Activated B cell treated with CpG ODN at 0.5 μM for 24 hours (primary cell): ENCODE measurements around the gene GABBR2. TPM values are rescaled to one million over a fixed set of nuclear protein-coding genes. Genes with fewer than 3 reads are reported as not detected.

Source experiments
- ATAC-seq: fragments of 200-7000 bp; cut with Tn5 transposase; one replicate; pipeline ENCODE4 v1.10.0; 2021; ENCODE audit warnings: low read depth, mild to moderate bottlenecking, moderate library complexity
- CTCF ChIA-PET: fragments of 350-600 bp; sonication (Branson Sonifier 250); formaldehyde crosslinking; loops from one replicate; lab custom pipeline; 2021; ENCODE audit warnings: antibody characterized with exemption; lab: Charles Lee
- POLR2A ChIA-PET: fragments of 350-600 bp; sonication (Branson Sonifier 250); formaldehyde crosslinking; loops from one replicate; lab custom pipeline; 2021; ENCODE audit warnings: antibody characterized with exemption; lab: Charles Lee
- DNase-seq: peaks from one replicate; pipeline ENCODE4 v3.0.0; 2022
- H3K27ac Mint-ChIP-seq: one replicate; pipeline ENCODE4 v1.8.0; 2020; ENCODE audit warnings: mixed read lengths
- H3K27me3 Mint-ChIP-seq: one replicate; pipeline ENCODE4 v1.8.0; 2021; ENCODE audit warnings: mixed read lengths
- H3K36me3 Mint-ChIP-seq: one replicate; pipeline ENCODE4 v1.8.0; 2021; ENCODE audit warnings: low read depth, mixed read lengths
- H3K4me1 Mint-ChIP-seq: one replicate; pipeline ENCODE4 v1.8.0; 2021; ENCODE audit warnings: mixed read lengths
- H3K4me3 Mint-ChIP-seq: one replicate; pipeline ENCODE4 v1.8.0; 2020; ENCODE audit warnings: mild to moderate bottlenecking, mixed read lengths
- H3K9me3 Mint-ChIP-seq: one replicate; pipeline ENCODE4 v1.8.0; 2020; ENCODE audit warnings: mixed read lengths
- intact Hi-C: fragments of 100-400 bp; cut with micrococcal nuclease; formaldehyde crosslinking; loops from one replicate; pipeline ENCODE4 v1.15.1; 2024
- total RNA-seq: library from RNA; stranded (reverse); gene quantifications from 2 replicates; pipeline ENCODE4 v1.2.3, GENCODE V29; 2022
- TF ChIP-seq, protein P1 (sequence below): fragments of 200-600 bp; IDR thresholded peaks from one replicate; pipeline ENCODE4 v1.8.0; 2022; ENCODE audit warnings: antibody characterized with exemption, mild to moderate bottlenecking

GABBR2 gene
- total RNA-seq, 1 donor from 2014 or later = not detected

DNA sequence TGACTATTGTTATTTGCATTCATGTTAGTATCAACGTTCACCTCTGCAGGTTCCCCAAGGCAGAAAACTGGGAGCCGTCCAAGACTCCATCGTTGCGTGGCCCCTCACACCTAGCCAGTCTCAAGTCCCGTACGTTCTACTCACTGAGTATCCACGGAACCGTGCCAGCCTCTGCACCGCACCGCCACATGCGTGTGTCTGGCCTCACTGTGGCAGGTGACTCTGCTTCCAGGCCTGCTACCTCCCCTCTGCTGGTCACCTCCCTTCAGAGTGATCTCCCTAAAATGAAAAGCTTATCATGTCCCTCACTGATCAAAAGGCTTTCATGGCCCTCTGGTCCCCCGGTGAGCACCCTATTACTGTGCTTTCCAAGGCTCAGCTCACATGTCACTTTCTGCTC lies 108.1 kb downstream of the GABBR2 start:
- H3K9me3 Mint-ChIP-seq = no peaks in the 10 kb centered on the region
- ChIA-PET POLR2A (no interaction called here), CTCF (no interaction called here)
- intact Hi-C loops = no loop called here
- no peak overlapping the region for H3K4me3 Mint-ChIP-seq
- TF ChIP-seq, protein P1, sequence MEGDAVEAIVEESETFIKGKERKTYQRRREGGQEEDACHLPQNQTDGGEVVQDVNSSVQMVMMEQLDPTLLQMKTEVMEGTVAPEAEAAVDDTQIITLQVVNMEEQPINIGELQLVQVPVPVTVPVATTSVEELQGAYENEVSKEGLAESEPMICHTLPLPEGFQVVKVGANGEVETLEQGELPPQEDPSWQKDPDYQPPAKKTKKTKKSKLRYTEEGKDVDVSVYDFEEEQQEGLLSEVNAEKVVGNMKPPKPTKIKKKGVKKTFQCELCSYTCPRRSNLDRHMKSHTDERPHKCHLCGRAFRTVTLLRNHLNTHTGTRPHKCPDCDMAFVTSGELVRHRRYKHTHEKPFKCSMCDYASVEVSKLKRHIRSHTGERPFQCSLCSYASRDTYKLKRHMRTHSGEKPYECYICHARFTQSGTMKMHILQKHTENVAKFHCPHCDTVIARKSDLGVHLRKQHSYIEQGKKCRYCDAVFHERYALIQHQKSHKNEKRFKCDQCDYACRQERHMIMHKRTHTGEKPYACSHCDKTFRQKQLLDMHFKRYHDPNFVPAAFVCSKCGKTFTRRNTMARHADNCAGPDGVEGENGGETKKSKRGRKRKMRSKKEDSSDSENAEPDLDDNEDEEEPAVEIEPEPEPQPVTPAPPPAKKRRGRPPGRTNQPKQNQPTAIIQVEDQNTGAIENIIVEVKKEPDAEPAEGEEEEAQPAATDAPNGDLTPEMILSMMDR = no peak
- no peak overlapping the region for H3K27ac Mint-ChIP-seq
- H3K27me3 Mint-ChIP-seq = no peaks in the 10 kb centered on the region
- H3K4me1 Mint-ChIP-seq = no peaks in the 10 kb centered on the region
- no peak for ATAC-seq
- H3K36me3 Mint-ChIP-seq = no peaks in the 10 kb centered on the region
- no peak for DNase-seq

DNA sequence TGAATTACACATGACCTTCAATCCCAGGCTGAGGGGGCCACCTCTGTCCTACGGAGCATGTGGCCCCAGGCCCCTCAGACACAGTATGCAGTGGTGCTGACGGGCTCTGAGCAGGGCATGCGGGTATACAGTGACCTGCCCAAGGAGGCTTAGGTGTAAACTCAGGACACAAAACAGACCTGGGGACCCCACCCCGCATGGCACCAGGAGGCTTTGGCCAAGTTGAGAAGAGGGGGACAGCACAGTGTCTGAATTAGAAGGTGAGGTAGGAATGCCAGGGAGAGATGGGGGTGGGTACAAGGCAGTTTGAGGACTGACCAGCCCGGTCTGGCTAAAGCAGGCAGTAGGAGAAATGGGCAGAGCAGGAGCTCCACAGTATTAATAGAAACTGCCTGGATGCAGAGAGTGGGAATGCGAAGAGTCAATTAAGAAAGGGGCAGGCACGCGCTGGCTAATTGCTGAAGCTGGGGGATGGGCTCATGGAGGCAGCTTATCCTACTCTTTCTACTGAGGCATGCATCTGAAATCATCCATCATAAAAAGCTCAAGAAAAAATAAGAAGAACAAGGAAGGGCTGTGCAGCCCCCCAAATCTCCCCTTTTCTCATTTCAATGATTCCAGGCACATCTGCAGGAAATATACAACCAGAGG lies 109.0 kb downstream of the GABBR2 start:
- TF ChIP-seq, protein P1 = no peak
- CTCF ChIA-PET = no interaction called here
- ATAC-seq (no peak), DNase-seq (no peak)
- intact Hi-C loops = no loop called here
- POLR2A ChIA-PET = no interaction called here
- H3K4me3 Mint-ChIP-seq = no peak overlapping the region
- no peaks in the 10 kb centered on the region for H3K36me3 Mint-ChIP-seq
- H3K4me1 Mint-ChIP-seq = no peaks in the 10 kb centered on the region
- H3K27ac Mint-ChIP-seq = no peak overlapping the region
- H3K9me3 Mint-ChIP-seq = no peaks in the 10 kb centered on the region
- no peaks in the 10 kb centered on the region for H3K27me3 Mint-ChIP-seq

DNA sequence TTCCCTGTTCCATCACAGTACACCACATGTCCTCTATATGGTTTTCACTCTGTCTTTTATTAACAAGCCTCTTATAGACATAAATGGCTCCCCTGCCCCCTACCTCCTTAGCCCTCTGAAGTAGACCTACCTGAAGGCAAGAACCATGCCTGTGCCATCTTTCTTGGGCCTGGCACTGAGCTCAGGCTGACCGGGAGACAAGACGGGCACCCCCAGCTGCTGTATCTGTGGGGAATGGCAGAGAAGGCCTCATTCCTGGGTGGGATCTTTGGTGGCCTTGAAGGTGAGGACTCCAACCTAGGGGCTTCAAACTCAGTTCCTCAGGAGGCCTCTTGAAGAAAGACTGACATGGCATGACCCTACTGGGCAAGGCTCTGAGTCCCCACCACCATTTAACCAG lies 109.9 kb downstream of the GABBR2 start:
- POLR2A ChIA-PET = no interaction called here
- Mint-ChIP-seq H3K4me3 (no peak overlapping the region), H3K4me1 (no peaks in the 10 kb centered on the region), H3K27me3 (no peaks in the 10 kb centered on the region), H3K9me3 (no peaks in the 10 kb centered on the region), H3K27ac (no peak overlapping the region), H3K36me3 (no peaks in the 10 kb centered on the region)
- intact Hi-C loops = no loop called here
- CTCF ChIA-PET = no interaction called here
- TF ChIP-seq, protein P1 = no peak
- ATAC-seq (no peak), DNase-seq (no peak)

DNA sequence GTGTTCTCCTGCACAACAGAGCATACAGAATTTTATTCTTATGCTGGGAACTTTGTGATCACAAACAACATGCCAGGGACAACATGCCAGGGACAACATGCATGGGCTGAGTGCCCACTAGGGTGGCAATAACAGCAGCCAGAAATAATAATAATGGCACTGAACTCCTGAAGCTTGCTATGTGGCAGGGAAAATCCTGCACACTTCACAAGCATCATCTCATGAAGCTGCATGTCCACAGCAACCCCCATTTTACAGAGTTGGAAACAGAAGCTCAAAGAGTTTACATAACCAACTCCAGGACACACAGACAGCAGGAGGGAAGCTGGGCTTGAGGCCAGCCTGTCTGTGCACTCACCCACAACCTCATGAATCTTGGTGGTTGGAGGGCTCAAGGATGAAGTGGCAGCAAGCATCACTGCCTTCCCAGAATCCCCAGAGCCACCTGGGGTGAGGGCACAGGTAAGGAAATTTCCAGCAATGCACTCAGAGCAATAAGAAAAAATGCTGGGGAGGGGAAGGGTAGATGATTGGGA lies 111.4 kb downstream of the GABBR2 start:
- ChIA-PET CTCF (no interaction called here), POLR2A (no interaction called here)
- Mint-ChIP-seq H3K9me3 (no peaks in the 10 kb centered on the region), H3K27ac (no peak overlapping the region), H3K4me3 (no peak overlapping the region), H3K36me3 (no peaks in the 10 kb centered on the region), H3K27me3 (no peaks in the 10 kb centered on the region), H3K4me1 (no peaks in the 10 kb centered on the region)
- intact Hi-C loops = no loop called here
- ATAC-seq (no peak), DNase-seq (no peak)
- TF ChIP-seq, protein P1 = no peak

DNA sequence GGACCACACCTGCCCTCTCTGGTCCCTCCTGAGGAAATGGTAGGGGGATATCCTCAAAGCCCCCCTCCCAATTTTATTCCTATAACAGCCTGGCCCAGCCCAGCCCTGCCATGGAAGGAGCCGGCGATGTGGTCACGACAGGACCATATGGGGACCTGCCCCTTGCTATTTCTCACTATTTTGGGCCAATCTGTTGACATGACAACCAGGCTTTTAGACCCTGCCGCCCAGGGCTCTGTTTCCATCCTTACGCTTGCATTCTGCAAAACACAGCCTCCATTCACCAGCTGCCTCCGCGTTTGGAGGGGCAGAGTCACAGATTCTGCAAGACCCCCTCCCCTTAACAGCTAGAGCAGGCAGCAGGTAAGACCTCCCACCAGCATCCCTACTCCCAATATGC lies 112.2 kb downstream of the GABBR2 start:
- ChIA-PET CTCF (no interaction called here), POLR2A (no interaction called here)
- DNase-seq = no peak
- Mint-ChIP-seq H3K27ac (no peak overlapping the region), H3K9me3 (no peaks in the 10 kb centered on the region), H3K4me3 (no peak overlapping the region), H3K27me3 (peaks cover under 1% of the 10 kb centered on the region), H3K4me1 (no peaks in the 10 kb centered on the region), H3K36me3 (no peaks in the 10 kb centered on the region)
- no peak for ATAC-seq
- TF ChIP-seq, protein P1 = no peak
- intact Hi-C loops = no loop called here
